Endodermal cell (in vitro differentiated cells): ENCODE measurements around the gene EML2. TPM values are rescaled to one million over a fixed set of nuclear protein-coding genes. Genes with fewer than 3 reads are reported as not detected.

Source experiments
- DNase-seq: peaks from one replicate; pipeline ENCODE4 v3.0.0-alpha.2; 2017
- H3K27ac ChIP-seq: 2 replicates; pipeline ENCODE4 v1.5.1; 2013; ENCODE audit warnings: mild to moderate bottlenecking, low read depth, low read length, moderate library complexity
- H3K27me3 ChIP-seq: 2 replicates; pipeline ENCODE4 v1.6.1; 2013; ENCODE audit warnings: mild to moderate bottlenecking, low read length, moderate library complexity; ENCODE audit not compliant: insufficient read depth, control insufficient read depth, poor library complexity, severe bottlenecking
- H3K36me3 ChIP-seq: 2 replicates; pipeline ENCODE4 v1.7.0; 2013; ENCODE audit warnings: mild to moderate bottlenecking, low read length, moderate library complexity; ENCODE audit not compliant: control insufficient read depth, insufficient read depth
- H3K4me1 ChIP-seq: one replicate; pipeline ENCODE4 v1.7.0; 2013; ENCODE audit warnings: low read length; ENCODE audit not compliant: control insufficient read depth, insufficient read depth
- H3K4me3 ChIP-seq: 2 replicates; pipeline ENCODE4 v1.5.1; 2013; ENCODE audit warnings: mild to moderate bottlenecking, low read length, moderate library complexity
- H3K9ac ChIP-seq: 2 replicates; pipeline ENCODE4 v1.6.1; 2013; ENCODE audit warnings: mild to moderate bottlenecking, low read length, moderate library complexity; ENCODE audit not compliant: poor library complexity, severe bottlenecking; ENCODE audit errors: extremely low read depth
- H3K9me3 ChIP-seq: 2 replicates; pipeline ENCODE4 v1.6.1; 2013; ENCODE audit warnings: mild to moderate bottlenecking, low read length, moderate library complexity; ENCODE audit not compliant: control insufficient read depth
- H3K27ac Mint-ChIP-seq: 2 replicates; pipeline ENCODE4 v1.8.0; 2020; ENCODE audit warnings: mixed read lengths
- H3K27me3 Mint-ChIP-seq: 2 replicates; pipeline ENCODE4 v1.8.0; 2021; ENCODE audit warnings: mild to moderate bottlenecking, mixed read lengths; ENCODE audit not compliant: insufficient read depth
- H3K36me3 Mint-ChIP-seq: 2 replicates; pipeline ENCODE4 v1.8.0; 2020; ENCODE audit warnings: low read depth, mixed read lengths
- H3K4me1 Mint-ChIP-seq: 2 replicates; pipeline ENCODE4 v1.8.0; 2020; ENCODE audit warnings: mixed read lengths
- H3K4me3 Mint-ChIP-seq: 2 replicates; pipeline ENCODE4 v1.8.0; 2020; ENCODE audit warnings: mild to moderate bottlenecking, moderate library complexity, mixed read lengths
- H3K9me3 Mint-ChIP-seq: 2 replicates; pipeline ENCODE4 v1.8.0; 2020; ENCODE audit warnings: mild to moderate bottlenecking, mixed read lengths
- WGBS, 2 experiments: methylation state at CpG; one replicate each; pipeline versions ENCODE4 v1.1.5 to v1.1.7; 2013; ENCODE audit warnings: missing lambda C conversion rate in 2 of 2, mixed read lengths in 1 of 2; ENCODE audit not compliant: insufficient coverage in 1 of 2, insufficient read length in 1 of 2; 5-methylcytosine and 5-hydroxymethylcytosine counted together
- total RNA-seq, 2 donors: library from RNA; stranded (reverse); fragmentation: NEBNext Ultra II Directional in 1 of 2; extraction: Animal tissue kit (Norgen Biotek cat#: 25700) in 1 of 2; gene quantifications; 2 replicates in 1 of 2; 3 replicates in 1 of 2; pipeline ENCODE4 v1.2.1, GENCODE V29; 2021
- TF ChIP-seq, protein P1 (sequence below): fragments of 200-600 bp; sonication (generic); conservative IDR thresholded peaks from 2 replicates; pipeline ENCODE4 v1.5.0; 2021; ENCODE audit warnings: antibody characterized with exemption, mild to moderate bottlenecking

The EML2 gene
- total RNA-seq, 2 donors from 2014 or later: 42.9 to 79.3 TPM

GRCh38 chr19:45613926-45614725 lies 25.1 kb downstream of the EML2 start:
- Histone ChIP-seq H3K4me1 (no peaks in the 10 kb centered on the region), H3K9ac (no peak overlapping the region), H3K27ac (no peak overlapping the region), H3K4me3 (no peak overlapping the region), H3K9me3 (peaks cover 5% of the 10 kb centered on the region), H3K36me3 (peaks cover 37% of the 10 kb centered on the region), H3K27me3 (no peaks in the 10 kb centered on the region)
- Mint-ChIP-seq H3K27me3 (no peaks in the 10 kb centered on the region), H3K9me3 (peaks cover 4% of the 10 kb centered on the region), H3K27ac (no peak overlapping the region), H3K4me3 (no peak overlapping the region), H3K4me1 (peaks cover 4% of the 10 kb centered on the region), H3K36me3 (peaks cover 52% of the 10 kb centered on the region)
- TF ChIP-seq, protein P1, sequence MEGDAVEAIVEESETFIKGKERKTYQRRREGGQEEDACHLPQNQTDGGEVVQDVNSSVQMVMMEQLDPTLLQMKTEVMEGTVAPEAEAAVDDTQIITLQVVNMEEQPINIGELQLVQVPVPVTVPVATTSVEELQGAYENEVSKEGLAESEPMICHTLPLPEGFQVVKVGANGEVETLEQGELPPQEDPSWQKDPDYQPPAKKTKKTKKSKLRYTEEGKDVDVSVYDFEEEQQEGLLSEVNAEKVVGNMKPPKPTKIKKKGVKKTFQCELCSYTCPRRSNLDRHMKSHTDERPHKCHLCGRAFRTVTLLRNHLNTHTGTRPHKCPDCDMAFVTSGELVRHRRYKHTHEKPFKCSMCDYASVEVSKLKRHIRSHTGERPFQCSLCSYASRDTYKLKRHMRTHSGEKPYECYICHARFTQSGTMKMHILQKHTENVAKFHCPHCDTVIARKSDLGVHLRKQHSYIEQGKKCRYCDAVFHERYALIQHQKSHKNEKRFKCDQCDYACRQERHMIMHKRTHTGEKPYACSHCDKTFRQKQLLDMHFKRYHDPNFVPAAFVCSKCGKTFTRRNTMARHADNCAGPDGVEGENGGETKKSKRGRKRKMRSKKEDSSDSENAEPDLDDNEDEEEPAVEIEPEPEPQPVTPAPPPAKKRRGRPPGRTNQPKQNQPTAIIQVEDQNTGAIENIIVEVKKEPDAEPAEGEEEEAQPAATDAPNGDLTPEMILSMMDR: no peak
- 94 to 95% methylated on average over 9 to 10 of the region's 10 CpGs for WGBS, 2 experiments
- DNase-seq: no peak

GRCh38 chr19:45608948-45609347 lies 30.2 kb downstream of the EML2 start:
- TF ChIP-seq, protein P1: no peak
- Mint-ChIP-seq H3K9me3 (peaks cover 7% of the 10 kb centered on the region), H3K27ac (no peak overlapping the region), H3K27me3 (peaks cover 3% of the 10 kb centered on the region), H3K4me1 (peaks cover 4% of the 10 kb centered on the region), H3K36me3 (peaks cover 39% of the 10 kb centered on the region), H3K4me3 (no peak overlapping the region)
- Histone ChIP-seq H3K4me1 (no peaks in the 10 kb centered on the region), H3K9me3 (peaks cover 9% of the 10 kb centered on the region), H3K27me3 (no peaks in the 10 kb centered on the region), H3K27ac (no peak overlapping the region), H3K36me3 (peaks cover 32% of the 10 kb centered on the region), H3K9ac (no peak overlapping the region), H3K4me3 (no peak overlapping the region)
- 92 to 94% methylated on average over 6 of the region's 6 CpGs for WGBS, 2 experiments
- DNase-seq: no peak

DNA sequence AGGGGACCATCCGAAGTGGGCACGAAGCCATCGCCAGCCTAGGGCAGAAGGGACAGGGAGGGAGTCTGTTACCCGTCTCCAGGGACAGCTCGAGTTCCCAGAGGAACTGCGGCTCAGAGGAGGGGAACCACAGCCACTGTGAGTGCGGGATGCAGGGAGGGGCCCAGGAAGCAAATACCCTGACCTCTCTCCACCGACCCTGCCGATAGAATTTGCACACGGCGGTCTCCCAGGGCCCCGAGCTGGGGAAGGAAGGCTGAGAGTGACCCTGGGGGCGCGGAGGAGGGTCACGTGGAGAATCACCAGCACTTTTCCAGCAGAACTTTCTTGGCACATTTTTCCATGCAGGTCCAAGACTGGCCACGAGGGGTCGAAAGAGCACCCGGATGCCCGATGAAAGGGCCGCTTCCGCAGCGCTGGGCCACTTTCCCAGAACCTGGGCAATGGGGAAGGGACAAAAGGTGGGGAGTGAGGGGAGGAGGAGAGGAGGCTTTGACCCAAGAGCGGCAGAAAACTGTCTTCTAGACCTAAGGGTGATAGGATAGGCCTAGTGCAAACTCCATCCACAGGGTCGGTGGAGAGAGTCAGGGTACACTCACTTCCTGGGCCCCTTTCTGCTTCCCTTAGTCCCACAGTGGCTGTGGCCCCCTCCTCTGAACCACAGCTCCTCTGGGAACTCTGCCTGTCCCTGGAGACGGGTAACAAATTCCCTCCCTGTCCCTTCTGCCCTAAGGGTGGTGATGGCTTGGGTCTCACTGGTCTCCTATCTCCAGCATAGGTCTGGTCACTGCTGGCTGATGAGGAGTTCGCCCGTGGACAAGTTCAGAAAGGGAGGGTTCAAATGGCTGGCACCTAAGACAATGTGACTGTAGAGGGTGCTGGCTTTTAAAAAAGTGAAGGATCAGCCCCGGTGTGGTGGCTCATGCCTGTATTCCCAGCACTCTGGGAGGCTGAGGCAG lies 31.8 kb downstream of the EML2 start:
- peaks cover 28% of the 10 kb centered on the region for H3K36me3 Mint-ChIP-seq
- peaks cover 7% of the 10 kb centered on the region for H3K9me3 Mint-ChIP-seq
- H3K9ac ChIP-seq: no peak overlapping the region
- peak overlapping the region; percentile 42 for H3K27ac Mint-ChIP-seq
- 24 to 29% methylated on average over 21 to 28 of the region's 28 CpGs for WGBS, 2 experiments
- peaks cover 9% of the 10 kb centered on the region for H3K9me3 ChIP-seq
- peaks cover 18% of the 10 kb centered on the region for H3K36me3 ChIP-seq
- peak; percentile 97 for DNase-seq
- H3K4me3 Mint-ChIP-seq: peak overlapping the region; percentile 57
- H3K27me3 ChIP-seq: peaks cover 6% of the 10 kb centered on the region
- H3K4me3 ChIP-seq: no peak overlapping the region
- no peaks in the 10 kb centered on the region for H3K4me1 ChIP-seq
- peaks cover 19% of the 10 kb centered on the region for H3K27me3 Mint-ChIP-seq
- no peak overlapping the region for H3K27ac ChIP-seq
- TF ChIP-seq, protein P1: peak; percentile 89
- H3K4me1 Mint-ChIP-seq: peaks cover 4% of the 10 kb centered on the region
